SK-N-SH (cell line): Measurements from ENCODE around the gene SMC1B. TPM values are rescaled to one million over a fixed set of nuclear protein-coding genes. Genes with fewer than 3 reads are reported as not detected.

ENCODE experiments used
- CTCF ChIA-PET: fragments of 300-600, 350-600 bp; formaldehyde crosslinking; extraction: SDS; loops from one replicate; lab custom pipeline; 2021; lab: Yijun Ruan, JAX
- POLR2A ChIA-PET: fragments of 350-600 bp; sonication (Branson Sonifier 250); formaldehyde crosslinking; extraction: SDS; loops from one replicate; lab custom pipeline; 2020; ENCODE audit warnings: antibody characterized with exemption, inconsistent platforms; lab: Yijun Ruan, JAX
- DNase-seq: peaks from one replicate; pipeline ENCODE4 v3.0.0; 2012
- H2AFZ ChIP-seq: fragments of 200-600 bp; sonication (generic); 2 replicates; pipeline ENCODE4 v1.8.1; 2016; ENCODE audit warnings: antibody characterized with exemption, mild to moderate bottlenecking, low read depth
- H3F3A ChIP-seq: fragments of 200-600 bp; sonication (generic); replicated peaks from 2 replicates; pipeline ENCODE3; 2016; ENCODE audit warnings: antibody characterized with exemption, mild to moderate bottlenecking; ENCODE audit not compliant: insufficient read depth
- H3K27ac ChIP-seq, 2 experiments: fragments of 200-500 bp in 1 of 2; fragments of 200-600 bp in 1 of 2; sonication (Bioruptor generic) in 1 of 2; sonication (generic), shearing (Covaris generic) in 1 of 2; 2 replicates each; pipeline versions ENCODE4 v1.5.1 to v1.6.1; 2014 to 2016; ENCODE audit warnings: low read depth in 2 of 2, inconsistent platforms in 1 of 2, low read length in 1 of 2, mild to moderate bottlenecking in 1 of 2, mixed read lengths in 1 of 2
- H3K27me3 ChIP-seq: fragments of 200-600 bp; sonication (generic), shearing (Covaris generic); 2 replicates; pipeline ENCODE4 v1.6.1; 2016; ENCODE audit warnings: mixed run types; ENCODE audit not compliant: insufficient read depth
- H3K36me3 ChIP-seq, 2 experiments: fragments of 200-500 bp in 1 of 2; fragments of 200-600 bp in 1 of 2; sonication (Bioruptor generic) in 1 of 2; sonication (generic) in 1 of 2; replicated peaks in 1 of 2; 2 replicates each; pipeline versions ENCODE3 to v1.5.1; 2014 to 2016; ENCODE audit warnings: low read length in 1 of 2, mild to moderate bottlenecking in 1 of 2; ENCODE audit not compliant: insufficient read depth in 2 of 2, control insufficient read depth in 1 of 2
- H3K4me1 ChIP-seq, 2 experiments: fragments of 200-500 bp in 1 of 2; fragments of 200-600 bp in 1 of 2; sonication (Bioruptor generic) in 1 of 2; sonication (generic), shearing (Covaris generic) in 1 of 2; 2 replicates each; pipeline versions ENCODE4 v1.5.1 to v1.6.1; 2014 to 2016; ENCODE audit warnings: low read depth in 1 of 2, low read length in 1 of 2, mixed run types in 1 of 2; ENCODE audit not compliant: insufficient read depth in 2 of 2, control insufficient read depth in 1 of 2
- H3K4me2 ChIP-seq: fragments of 200-600 bp; sonication (generic), shearing (Covaris generic); 2 replicates; pipeline ENCODE4 v1.6.1; 2017; ENCODE audit warnings: mixed run types
- H3K4me3 ChIP-seq, 2 experiments: fragments of 200-500 bp in 1 of 2; fragments of 200-600 bp in 1 of 2; sonication (Bioruptor generic) in 1 of 2; sonication (generic), shearing (Covaris generic) in 1 of 2; 2 replicates each; pipeline versions ENCODE4 v1.5.1 to v1.8.1; 2014 to 2016; ENCODE audit warnings: low read depth in 2 of 2, inconsistent platforms in 1 of 2, low read length in 1 of 2, mild to moderate bottlenecking in 1 of 2, mixed read lengths in 1 of 2, moderate library complexity in 1 of 2
- H3K79me2 ChIP-seq: fragments of 200-600 bp; sonication (generic); 2 replicates; pipeline ENCODE4 v1.8.1; 2017; ENCODE audit warnings: mild to moderate bottlenecking; ENCODE audit not compliant: insufficient read depth
- H3K9ac ChIP-seq: fragments of 200-600 bp; sonication (generic); 2 replicates; pipeline ENCODE4 v1.6.1; 2017; ENCODE audit warnings: mixed run types
- H3K9me2 ChIP-seq: fragments of 200-600 bp; sonication (generic); 2 replicates; pipeline ENCODE4 v1.6.1; 2017; ENCODE audit warnings: mixed run types
- H3K9me3 ChIP-seq: fragments of 200-600 bp; sonication (generic); 2 replicates; pipeline ENCODE4 v1.6.1; 2017; ENCODE audit warnings: mixed run types, mild to moderate bottlenecking, moderate library complexity
- H4K20me1 ChIP-seq: fragments of 200-600 bp; sonication (generic); 2 replicates; pipeline ENCODE4 v1.6.1; 2017; ENCODE audit warnings: mild to moderate bottlenecking, mixed run types; ENCODE audit not compliant: insufficient read depth
- EZH2phosphoT487 ChIP-seq: fragments of 200-600 bp; sonication (generic); IDR thresholded peaks from 2 replicates; pipeline ENCODE4 v1.6.1; 2017; ENCODE audit warnings: low read depth, mixed run types, mild to moderate bottlenecking, antibody characterized with exemption, moderate library complexity, borderline replicate concordance
- FOSL2 ChIP-seq: IDR thresholded peaks from 2 replicates; pipeline ENCODE4 v1.4.0; 2012; ENCODE audit warnings: low read depth, mild to moderate bottlenecking, moderate library complexity, borderline replicate concordance
- FOXJ3 ChIP-seq: sonication (generic); formaldehyde crosslinking; IDR thresholded peaks from 2 replicates; pipeline ENCODE4 v1.5.1; 2020; ENCODE audit warnings: mild to moderate bottlenecking, missing genetic modification reagents
- GATA2 ChIP-seq: sonication (generic); formaldehyde crosslinking; IDR thresholded peaks from 2 replicates; pipeline ENCODE4 v1.5.0; 2020; ENCODE audit warnings: mild to moderate bottlenecking, missing genetic modification reagents
- MEF2A ChIP-seq: IDR thresholded peaks from 2 replicates; pipeline ENCODE4 v1.4.0; 2012; ENCODE audit warnings: low read depth, borderline replicate concordance
- MXI1 ChIP-seq: IDR thresholded peaks from 2 replicates; pipeline ENCODE4 v1.6.1; 2012; ENCODE audit warnings: mild to moderate bottlenecking, low read depth, low read length, improper control_type of control experiment
- NRF1 ChIP-seq: IDR thresholded peaks from 2 replicates; pipeline ENCODE4 v1.6.1; 2012; ENCODE audit warnings: low read depth, mild to moderate bottlenecking, low read length
- RCOR1 ChIP-seq: fragments of 150-350 bp; IDR thresholded peaks from 2 replicates; pipeline ENCODE4 v1.6.1; 2017; ENCODE audit warnings: antibody characterized with exemption, low read length
- REST ChIP-seq: IDR thresholded peaks from 2 replicates; pipeline ENCODE4 v1.6.1; 2012; ENCODE audit warnings: mild to moderate bottlenecking, low read depth, low read length, moderate library complexity
- RXRA ChIP-seq: IDR thresholded peaks from 2 replicates; pipeline ENCODE4 v1.4.0; 2012; ENCODE audit warnings: low read depth, mild to moderate bottlenecking, borderline replicate concordance
- TEAD4 ChIP-seq: IDR thresholded peaks from 2 replicates; pipeline ENCODE4 v1.4.0; 2012; ENCODE audit warnings: mild to moderate bottlenecking, borderline replicate concordance; ENCODE audit not compliant: insufficient read depth
- WGBS: methylation state at CpG from one replicate; pipeline ENCODE4 v1.1.6; 2017; ENCODE audit warnings: low lambda C conversion rate; 5-methylcytosine and 5-hydroxymethylcytosine counted together
- polyA plus RNA-seq, 3 experiments: library from polyadenylated mRNA; depleted of rRNA; stranded (reverse); fragments of >200 nt; gene quantifications; 2 replicates each; pipeline ENCODE4 v1.2.3, GENCODE V29; 2012
- TF ChIP-seq, protein P1 (sequence below): IDR thresholded peaks from 2 replicates; pipeline ENCODE4 v1.4.0; 2012; ENCODE audit warnings: low read depth, borderline replicate concordance
- TF ChIP-seq, protein P2 (sequence below): IDR thresholded peaks from 2 replicates; pipeline ENCODE4 v1.4.0; 2012; ENCODE audit warnings: low read depth, borderline replicate concordance

Gene SMC1B
- polyA plus RNA-seq, 1 of the 3 experiments (the other 2 are of a cell fraction) = not detected

DNA sequence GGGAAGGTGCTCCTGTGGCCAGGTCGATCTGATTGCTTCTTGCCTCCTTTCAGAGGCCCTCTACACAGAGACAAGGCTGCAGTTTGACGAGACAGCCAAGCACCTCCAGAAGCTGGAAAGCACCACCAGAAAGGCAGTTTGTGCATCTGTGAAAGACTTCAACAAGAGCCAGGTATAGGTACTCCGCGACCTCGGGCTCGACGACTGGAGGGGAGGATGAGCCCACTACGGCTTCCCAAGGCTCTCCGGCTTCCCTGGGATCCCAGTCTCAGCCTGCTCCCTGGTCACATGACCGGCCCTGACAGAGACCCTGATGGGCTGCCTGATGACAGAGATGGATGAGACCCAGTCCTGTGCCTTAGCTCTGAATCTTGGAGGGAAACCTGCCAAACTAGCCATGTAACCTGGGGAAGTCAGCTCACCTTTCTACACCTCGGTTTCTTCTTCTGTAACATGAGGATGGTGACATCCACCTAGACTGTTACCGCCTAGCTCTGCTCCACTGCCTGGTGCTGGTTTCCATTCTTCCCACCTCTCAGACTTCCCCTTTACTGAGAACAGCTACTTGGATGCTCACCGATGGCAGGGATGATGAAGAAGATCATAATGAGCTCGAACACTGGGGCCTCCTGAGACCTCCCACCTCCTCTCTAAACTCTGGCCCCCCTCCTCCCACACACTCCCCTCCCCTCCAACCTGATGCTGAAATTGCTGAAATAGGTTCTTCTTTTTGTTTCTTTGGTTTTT is 9.0 kb upstream of the SMC1B start:
- Histone ChIP-seq H3F3A (no peaks in the 10 kb centered on the region), H3K79me2 (no peaks in the 10 kb centered on the region), H4K20me1 (no peaks in the 10 kb centered on the region), H3K4me3 (no peak overlapping the region), H3K4me2 (no peak overlapping the region), H3K9ac (no peak overlapping the region)
- WGBS = 70% methylated on average over 14 of the region's 14 CpGs
- TF ChIP-seq FOSL2 = no peak
- no peak for TF ChIP-seq TEAD4
- TF ChIP-seq RCOR1 = no peak
- TF ChIP-seq, protein P1, sequence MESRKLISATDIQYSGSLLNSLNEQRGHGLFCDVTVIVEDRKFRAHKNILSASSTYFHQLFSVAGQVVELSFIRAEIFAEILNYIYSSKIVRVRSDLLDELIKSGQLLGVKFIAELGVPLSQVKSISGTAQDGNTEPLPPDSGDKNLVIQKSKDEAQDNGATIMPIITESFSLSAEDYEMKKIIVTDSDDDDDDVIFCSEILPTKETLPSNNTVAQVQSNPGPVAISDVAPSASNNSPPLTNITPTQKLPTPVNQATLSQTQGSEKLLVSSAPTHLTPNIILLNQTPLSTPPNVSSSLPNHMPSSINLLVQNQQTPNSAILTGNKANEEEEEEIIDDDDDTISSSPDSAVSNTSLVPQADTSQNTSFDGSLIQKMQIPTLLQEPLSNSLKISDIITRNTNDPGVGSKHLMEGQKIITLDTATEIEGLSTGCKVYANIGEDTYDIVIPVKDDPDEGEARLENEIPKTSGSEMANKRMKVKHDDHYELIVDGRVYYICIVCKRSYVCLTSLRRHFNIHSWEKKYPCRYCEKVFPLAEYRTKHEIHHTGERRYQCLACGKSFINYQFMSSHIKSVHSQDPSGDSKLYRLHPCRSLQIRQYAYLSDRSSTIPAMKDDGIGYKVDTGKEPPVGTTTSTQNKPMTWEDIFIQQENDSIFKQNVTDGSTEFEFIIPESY = no peak
- TF ChIP-seq, all 33 proteins: peak for 0
- Histone ChIP-seq H3K27ac (no peak overlapping the region), H2AFZ (no peak overlapping the region), H3K9me3 (no peaks in the 10 kb centered on the region), H3K9me2 (no peaks in the 10 kb centered on the region), H3K36me3 (no peaks in the 10 kb centered on the region), H3K4me1 (no peaks in the 10 kb centered on the region), H3K27me3 (no peaks in the 10 kb centered on the region; the same call in 1 of the 2 replicates)
- POLR2A ChIA-PET = no interaction called here
- no peak for DNase-seq
- CTCF ChIA-PET = interaction anchor here (1.5 to 2.6 kb wide), 2 partner anchors 131 to 154 kb away, joined by 3 to 9 read pairs; no protein-coding TSS in a partner anchor

- no peaks in the 10 kb centered on the region; the same call in 1 of the 2 replicates for H3K27me3 ChIP-seq
- 47% methylated on average over 2 of the region's 2 CpGs for WGBS
- CTCF ChIA-PET = interaction anchor here (1.5 to 2.6 kb wide), 2 partner anchors 132 to 153 kb away, joined by 3 to 9 read pairs; no protein-coding TSS in a partner anchor
Observed at GRCh38 chr22:45421349-45422055, 8.1 kb upstream of the SMC1B start.

DNA sequence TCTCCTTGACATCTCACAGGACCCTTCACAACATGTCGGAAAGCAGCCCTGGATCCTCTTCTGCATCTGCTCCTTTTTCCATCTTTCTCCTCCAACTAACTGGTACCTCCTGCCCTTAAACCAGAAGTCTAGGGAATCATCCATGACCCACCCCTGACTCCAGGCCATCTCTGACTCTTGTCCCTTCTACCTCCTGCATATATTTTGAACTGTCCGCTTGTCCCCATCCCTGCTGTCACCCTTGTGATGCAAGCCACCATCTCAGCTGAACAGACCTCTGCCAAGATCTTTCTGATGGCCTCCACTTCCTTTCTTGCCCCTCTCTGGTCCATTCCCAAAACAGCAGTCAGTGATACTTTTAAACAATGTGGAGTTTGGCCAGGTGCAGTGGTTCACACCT is 7.1 kb upstream of the SMC1B start:
- Histone ChIP-seq H3K9me3 (no peaks in the 10 kb centered on the region), H3K9me2 (no peaks in the 10 kb centered on the region), H3K4me1 (no peaks in the 10 kb centered on the region), H3K27me3 (no peaks in the 10 kb centered on the region; the same call in 1 of the 2 replicates), H3K36me3 (no peaks in the 10 kb centered on the region), H3F3A (no peaks in the 10 kb centered on the region), H3K79me2 (no peaks in the 10 kb centered on the region), H3K9ac (no peak overlapping the region), H3K4me2 (no peak overlapping the region), H3K4me3 (no peak overlapping the region), H3K27ac (no peak overlapping the region), H4K20me1 (no peaks in the 10 kb centered on the region), H2AFZ (no peak overlapping the region)
- ChIA-PET CTCF (no interaction called here), POLR2A (no interaction called here)
- 90% methylated on average over 2 of the region's 2 CpGs for WGBS
- TF ChIP-seq NRF1 (no peak), FOXJ3 (no peak), MXI1 (no peak), RXRA (no peak), REST (no peak), GATA2 (CRISPR knock-in tag) (no peak), MEF2A (no peak)
- TF ChIP-seq, protein P2, sequence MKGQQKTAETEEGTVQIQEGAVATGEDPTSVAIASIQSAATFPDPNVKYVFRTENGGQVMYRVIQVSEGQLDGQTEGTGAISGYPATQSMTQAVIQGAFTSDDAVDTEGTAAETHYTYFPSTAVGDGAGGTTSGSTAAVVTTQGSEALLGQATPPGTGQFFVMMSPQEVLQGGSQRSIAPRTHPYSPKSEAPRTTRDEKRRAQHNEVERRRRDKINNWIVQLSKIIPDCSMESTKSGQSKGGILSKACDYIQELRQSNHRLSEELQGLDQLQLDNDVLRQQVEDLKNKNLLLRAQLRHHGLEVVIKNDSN = no peak
- no peak for DNase-seq

More at GRCh38 chr22:45421349-45422055, 8.1 kb upstream of the SMC1B start:
- H3K27ac ChIP-seq = no peak overlapping the region
- DNase-seq = no peak
- H3K4me2 ChIP-seq = no peak overlapping the region
- H4K20me1 ChIP-seq = no peaks in the 10 kb centered on the region
- H3K79me2 ChIP-seq = no peaks in the 10 kb centered on the region
- H3K9me2 ChIP-seq = no peaks in the 10 kb centered on the region
- H3F3A ChIP-seq = no peaks in the 10 kb centered on the region
- H3K36me3 ChIP-seq = no peaks in the 10 kb centered on the region
- no peak overlapping the region for H3K4me3 ChIP-seq
- no peak overlapping the region for H2AFZ ChIP-seq
- H3K9me3 ChIP-seq = no peaks in the 10 kb centered on the region
- H3K9ac ChIP-seq = no peak overlapping the region
- POLR2A ChIA-PET = no interaction called here
- no peaks in the 10 kb centered on the region for H3K4me1 ChIP-seq
- TF ChIP-seq EZH2phosphoT487 (no peak), GATA2 (CRISPR knock-in tag) (no peak)
- TF ChIP-seq, all 33 proteins: peak for 0
